ENCODE data around the gene NCAPG.

The NCAPG gene

DNA sequence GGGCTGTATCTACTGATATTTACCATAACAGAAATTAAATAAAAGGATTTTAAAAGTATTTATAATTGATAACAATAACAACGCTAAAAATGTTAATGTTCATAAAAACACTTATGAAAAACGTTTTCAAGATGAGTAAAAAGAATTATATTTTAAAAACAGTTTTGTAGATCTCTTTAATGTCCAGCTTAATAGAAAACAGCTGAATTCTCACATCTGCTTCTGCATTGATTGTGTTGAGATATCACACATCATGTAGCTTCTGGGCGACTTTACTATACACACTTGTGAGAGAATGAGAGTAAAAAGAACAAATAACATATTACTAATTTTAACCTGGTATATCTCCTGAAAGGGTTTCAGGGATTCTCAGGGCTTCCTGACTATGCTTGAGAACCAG, 83.6 kb downstream of the NCAPG start:
- no peak for DNase-seq (ENCODE audit: low read depth)
- H3K4me3 ChIP-seq (ENCODE audit: low read length), result no peak overlapping the region
- TF ChIP-seq, protein P1, sequence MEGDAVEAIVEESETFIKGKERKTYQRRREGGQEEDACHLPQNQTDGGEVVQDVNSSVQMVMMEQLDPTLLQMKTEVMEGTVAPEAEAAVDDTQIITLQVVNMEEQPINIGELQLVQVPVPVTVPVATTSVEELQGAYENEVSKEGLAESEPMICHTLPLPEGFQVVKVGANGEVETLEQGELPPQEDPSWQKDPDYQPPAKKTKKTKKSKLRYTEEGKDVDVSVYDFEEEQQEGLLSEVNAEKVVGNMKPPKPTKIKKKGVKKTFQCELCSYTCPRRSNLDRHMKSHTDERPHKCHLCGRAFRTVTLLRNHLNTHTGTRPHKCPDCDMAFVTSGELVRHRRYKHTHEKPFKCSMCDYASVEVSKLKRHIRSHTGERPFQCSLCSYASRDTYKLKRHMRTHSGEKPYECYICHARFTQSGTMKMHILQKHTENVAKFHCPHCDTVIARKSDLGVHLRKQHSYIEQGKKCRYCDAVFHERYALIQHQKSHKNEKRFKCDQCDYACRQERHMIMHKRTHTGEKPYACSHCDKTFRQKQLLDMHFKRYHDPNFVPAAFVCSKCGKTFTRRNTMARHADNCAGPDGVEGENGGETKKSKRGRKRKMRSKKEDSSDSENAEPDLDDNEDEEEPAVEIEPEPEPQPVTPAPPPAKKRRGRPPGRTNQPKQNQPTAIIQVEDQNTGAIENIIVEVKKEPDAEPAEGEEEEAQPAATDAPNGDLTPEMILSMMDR (conservative IDR thresholded peaks at IDR 0.05; ENCODE audit: low read length), result no peak

All from AG10803 (cell line).